ENCODE results near the gene VTCN1.

Gene VTCN1

DNA sequence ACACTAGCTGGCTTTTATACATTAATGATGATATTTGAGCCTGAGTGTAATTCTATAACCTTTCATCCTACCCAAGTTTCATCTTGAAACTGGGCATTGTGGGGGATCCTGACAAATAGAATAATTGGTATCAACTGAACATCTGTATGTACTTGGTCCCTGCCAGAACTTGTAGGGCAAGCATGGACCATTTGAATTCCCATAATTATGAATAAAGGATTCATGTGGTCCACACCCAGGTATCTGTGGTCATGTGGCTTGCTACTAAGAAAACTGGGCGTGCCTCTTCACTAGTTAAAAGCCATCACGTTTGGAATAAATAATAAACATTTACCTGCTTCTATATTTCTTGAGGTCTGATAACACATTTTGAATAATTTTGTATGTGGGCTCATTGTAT is 20.6 kb upstream of the VTCN1 start:
- Mint-ChIP-seq H3K27me3 (no peaks in the 10 kb centered on the region), H3K4me3 (no peak overlapping the region), H3K9me3 (no peaks in the 10 kb centered on the region), H3K27ac (no peak overlapping the region), H3K4me1 (ENCODE audit: low read depth) (peaks cover 6% of the 10 kb centered on the region), H3K36me3 (ENCODE audit: low read depth) (no peaks in the 10 kb centered on the region)
- intact Hi-C loops (cut with micrococcal nuclease), result no loop called here

DNA sequence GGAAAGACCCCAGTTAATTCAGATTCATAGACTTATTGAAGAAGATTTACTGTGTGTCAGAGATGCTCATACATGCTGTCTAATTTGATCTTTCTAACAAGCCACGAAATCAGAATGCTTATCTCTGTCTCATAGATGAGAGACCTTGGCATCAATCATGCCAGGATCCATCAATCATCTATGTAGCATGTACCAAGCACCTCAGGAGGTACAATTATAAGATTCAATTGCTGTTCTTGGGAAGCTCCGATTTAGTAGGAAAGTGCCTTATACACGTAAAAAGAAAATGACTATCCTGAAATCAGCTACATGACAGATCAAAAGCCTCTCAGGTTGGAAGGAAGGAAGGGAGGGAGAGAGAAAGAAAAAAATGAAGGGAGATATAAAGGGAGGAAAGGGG is 18.5 kb upstream of the VTCN1 start:
- Mint-ChIP-seq H3K9me3 (no peaks in the 10 kb centered on the region), H3K27me3 (no peaks in the 10 kb centered on the region), H3K36me3 (ENCODE audit: low read depth) (no peaks in the 10 kb centered on the region), H3K27ac (no peak overlapping the region), H3K4me1 (ENCODE audit: low read depth) (peaks cover 6% of the 10 kb centered on the region), H3K4me3 (no peak overlapping the region)
- intact Hi-C loops (cut with micrococcal nuclease), result no loop called here

DNA sequence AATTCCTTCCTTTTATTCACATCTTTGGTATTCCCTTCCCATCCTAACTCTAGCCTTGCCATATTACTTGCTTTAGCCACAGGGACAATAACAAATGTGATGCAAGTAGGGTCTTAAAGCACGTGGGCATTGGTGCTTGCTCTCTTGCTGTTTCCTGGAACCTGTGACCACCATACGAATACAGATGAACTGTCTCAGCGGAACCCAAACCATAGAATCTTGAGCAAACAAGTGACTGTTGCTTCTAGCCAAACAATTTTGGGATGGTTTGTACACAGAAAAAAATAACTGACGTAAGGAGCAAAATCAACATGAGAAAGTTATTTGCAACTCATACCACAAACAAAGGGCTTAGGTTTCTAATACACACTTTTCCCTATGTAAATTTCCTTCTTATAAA is 15.2 kb upstream of the VTCN1 start:
- H3K9me3 Mint-ChIP-seq, result no peaks in the 10 kb centered on the region
- no peak overlapping the region for H3K4me3 Mint-ChIP-seq
- H3K4me1 Mint-ChIP-seq (ENCODE audit: low read depth), result no peaks in the 10 kb centered on the region
- no peaks in the 10 kb centered on the region for H3K27me3 Mint-ChIP-seq
- intact Hi-C loops (cut with micrococcal nuclease), result no loop called here
- H3K27ac Mint-ChIP-seq, result no peak overlapping the region
- H3K36me3 Mint-ChIP-seq (ENCODE audit: low read depth), result no peaks in the 10 kb centered on the region

DNA sequence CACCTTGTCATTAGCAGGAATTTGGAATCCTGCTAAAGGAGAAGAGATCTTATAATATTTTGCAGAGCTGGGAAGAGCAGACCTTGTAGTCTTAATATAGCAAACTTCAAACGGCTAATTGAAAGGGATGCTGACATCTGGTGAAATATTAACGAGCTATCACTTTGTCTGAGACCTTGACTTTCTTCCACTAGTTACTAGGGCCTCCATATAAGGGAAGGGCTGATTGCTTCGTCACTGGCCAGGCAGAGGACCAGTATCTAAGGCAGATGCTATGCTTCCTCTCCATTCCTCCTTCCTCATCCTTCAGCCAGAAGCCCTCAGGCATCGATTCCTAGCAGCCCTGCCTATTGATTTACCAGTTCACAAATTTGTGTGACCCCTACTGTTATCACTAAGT is 6.0 kb upstream of the VTCN1 start:
- intact Hi-C loops (cut with micrococcal nuclease), result no loop called here
- Mint-ChIP-seq H3K4me3 (no peak overlapping the region), H3K9me3 (peaks cover 27% of the 10 kb centered on the region), H3K36me3 (ENCODE audit: low read depth) (no peaks in the 10 kb centered on the region), H3K27ac (no peak overlapping the region), H3K4me1 (ENCODE audit: low read depth) (no peaks in the 10 kb centered on the region), H3K27me3 (peaks cover 1% of the 10 kb centered on the region)

DNA sequence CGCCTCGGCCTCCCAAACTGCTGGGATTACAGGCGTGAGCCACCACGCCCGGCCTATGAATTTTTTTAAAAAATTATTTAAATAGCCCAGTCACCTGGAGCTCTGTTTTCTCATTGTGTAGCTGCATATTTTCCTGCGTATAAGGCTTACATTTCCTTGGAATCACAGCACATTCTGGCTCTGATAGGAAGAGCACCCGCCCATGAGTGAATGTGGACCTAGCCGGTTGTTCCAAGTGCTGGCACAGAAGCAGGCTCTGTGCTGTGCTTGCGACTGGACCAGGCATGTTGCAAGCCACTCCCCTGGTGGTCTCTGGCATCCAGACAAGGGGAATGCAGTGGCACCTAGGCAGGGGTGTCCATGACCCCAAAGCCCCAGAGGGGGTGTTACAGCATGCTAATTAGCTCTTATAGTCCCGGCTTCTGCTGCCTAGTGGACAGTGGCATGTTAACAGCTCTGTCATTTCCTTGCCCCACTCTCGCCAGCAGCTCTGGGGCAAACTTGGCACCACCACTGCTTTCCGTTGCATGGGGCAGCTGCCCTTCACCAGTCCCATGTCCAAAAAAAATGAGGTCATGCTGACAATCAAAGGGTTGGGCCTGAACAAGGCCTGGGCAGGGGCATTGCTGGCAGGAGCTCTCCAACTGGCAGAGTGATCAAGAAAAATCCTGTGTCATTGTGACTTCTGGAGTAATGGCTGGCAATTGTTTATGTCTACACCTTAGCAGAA is 5.2 kb upstream of the VTCN1 start:
- Mint-ChIP-seq H3K4me1 (ENCODE audit: low read depth) (no peaks in the 10 kb centered on the region), H3K27ac (no peak overlapping the region), H3K9me3 (peaks cover 27% of the 10 kb centered on the region), H3K4me3 (no peak overlapping the region), H3K27me3 (peaks cover 1% of the 10 kb centered on the region), H3K36me3 (ENCODE audit: low read depth) (no peaks in the 10 kb centered on the region)
- intact Hi-C loops (cut with micrococcal nuclease), result no loop called here

DNA sequence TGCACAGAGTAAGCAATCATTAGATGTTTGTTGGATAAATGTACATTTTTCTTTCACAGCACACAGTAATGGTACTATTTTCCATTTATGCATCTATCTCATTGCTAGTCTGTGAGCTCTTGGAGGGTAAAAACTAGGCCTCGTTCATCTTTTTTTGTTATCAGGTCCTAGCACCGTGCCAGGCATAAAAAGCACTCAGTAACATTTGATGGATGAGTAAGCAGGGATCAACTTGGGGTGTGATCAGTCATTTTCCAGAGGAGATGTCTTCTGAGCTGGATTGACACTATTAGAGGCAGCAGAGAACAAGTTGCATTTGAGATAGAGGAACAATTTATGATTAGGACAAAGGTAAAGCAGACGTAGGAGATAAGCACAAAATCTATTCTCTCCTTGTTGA is 4.3 kb upstream of the VTCN1 start:
- Mint-ChIP-seq H3K4me1 (ENCODE audit: low read depth) (no peaks in the 10 kb centered on the region), H3K36me3 (ENCODE audit: low read depth) (no peaks in the 10 kb centered on the region), H3K4me3 (no peak overlapping the region), H3K27ac (no peak overlapping the region), H3K9me3 (peaks cover 27% of the 10 kb centered on the region), H3K27me3 (peaks cover 1% of the 10 kb centered on the region)
- intact Hi-C loops (cut with micrococcal nuclease), result no loop called here

DNA sequence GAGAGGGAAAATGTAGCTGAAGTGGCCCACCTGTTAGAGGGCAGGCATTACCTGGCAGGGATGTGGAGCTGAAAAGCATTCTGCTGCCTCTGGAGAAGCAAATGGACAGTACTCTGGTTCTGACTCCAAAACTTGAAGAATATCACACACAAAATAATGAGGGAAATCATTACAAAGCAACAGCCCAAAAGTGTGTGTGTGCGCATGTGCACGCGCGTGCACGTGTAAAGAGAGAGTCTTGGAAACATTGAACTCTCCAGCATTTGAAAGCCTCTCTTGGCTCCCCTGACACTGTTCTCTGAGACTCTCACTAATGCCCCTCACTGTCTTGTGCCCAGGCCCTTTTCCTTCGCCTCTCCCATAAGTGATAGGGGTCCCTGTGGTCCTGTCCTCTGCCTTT is 2.3 kb upstream of the VTCN1 start:
- Mint-ChIP-seq H3K36me3 (ENCODE audit: low read depth) (no peaks in the 10 kb centered on the region), H3K4me1 (ENCODE audit: low read depth) (no peaks in the 10 kb centered on the region), H3K27me3 (peaks cover 1% of the 10 kb centered on the region), H3K9me3 (peaks cover 16% of the 10 kb centered on the region), H3K4me3 (no peak overlapping the region), H3K27ac (no peak overlapping the region)
- intact Hi-C loops (cut with micrococcal nuclease), result no loop called here

DNA sequence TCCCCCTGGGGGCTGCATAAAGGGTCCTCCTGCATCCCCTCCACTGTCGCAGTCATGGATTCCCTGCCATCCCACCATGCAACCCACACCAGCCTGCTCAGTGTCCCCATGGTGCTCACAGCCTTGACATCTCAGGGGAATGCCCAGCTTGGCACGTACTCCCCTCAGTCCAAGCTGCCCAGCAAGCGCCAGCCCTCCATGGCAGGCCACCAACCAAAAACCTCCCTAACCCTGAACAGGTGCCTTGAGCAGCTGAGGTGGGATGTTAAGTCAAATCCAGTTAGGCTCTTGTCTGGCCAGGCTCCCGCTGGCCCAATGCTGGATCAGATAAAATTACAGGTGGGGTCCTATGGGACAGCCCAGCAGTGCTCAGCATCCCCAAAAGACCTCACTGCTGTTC is 341 bp downstream of the VTCN1 start:
- Mint-ChIP-seq H3K36me3 (ENCODE audit: low read depth) (no peaks in the 10 kb centered on the region), H3K27me3 (peaks cover 1% of the 10 kb centered on the region), H3K27ac (no peak overlapping the region), H3K4me1 (ENCODE audit: low read depth) (no peaks in the 10 kb centered on the region), H3K4me3 (no peak overlapping the region), H3K9me3 (no peaks in the 10 kb centered on the region)
- intact Hi-C loops (cut with micrococcal nuclease), result no loop called here

DNA sequence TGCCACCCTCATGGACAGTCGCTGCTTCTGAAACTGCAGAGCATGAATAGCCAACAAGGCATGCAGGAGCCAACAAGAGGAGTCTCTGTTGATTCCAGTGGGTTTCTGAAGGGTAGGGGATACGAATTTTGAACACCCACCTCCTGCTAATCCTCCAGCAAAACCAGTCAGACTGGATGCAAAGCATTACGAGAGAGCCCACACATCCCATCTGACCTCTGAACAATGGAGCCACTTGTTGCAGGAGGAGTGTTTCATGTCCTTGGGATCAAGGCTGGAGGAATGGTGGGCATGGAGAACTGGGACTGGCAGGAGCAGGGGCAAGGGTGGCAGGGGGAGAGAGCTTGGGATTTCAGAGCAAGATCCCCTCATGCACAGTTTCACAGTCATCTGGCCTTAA is 1.6 kb downstream of the VTCN1 start:
- Mint-ChIP-seq H3K27me3 (peaks cover 1% of the 10 kb centered on the region), H3K4me3 (no peak overlapping the region), H3K36me3 (ENCODE audit: low read depth) (no peaks in the 10 kb centered on the region), H3K4me1 (ENCODE audit: low read depth) (no peaks in the 10 kb centered on the region), H3K27ac (no peak overlapping the region), H3K9me3 (no peaks in the 10 kb centered on the region)
- intact Hi-C loops (cut with micrococcal nuclease), result no loop called here

DNA sequence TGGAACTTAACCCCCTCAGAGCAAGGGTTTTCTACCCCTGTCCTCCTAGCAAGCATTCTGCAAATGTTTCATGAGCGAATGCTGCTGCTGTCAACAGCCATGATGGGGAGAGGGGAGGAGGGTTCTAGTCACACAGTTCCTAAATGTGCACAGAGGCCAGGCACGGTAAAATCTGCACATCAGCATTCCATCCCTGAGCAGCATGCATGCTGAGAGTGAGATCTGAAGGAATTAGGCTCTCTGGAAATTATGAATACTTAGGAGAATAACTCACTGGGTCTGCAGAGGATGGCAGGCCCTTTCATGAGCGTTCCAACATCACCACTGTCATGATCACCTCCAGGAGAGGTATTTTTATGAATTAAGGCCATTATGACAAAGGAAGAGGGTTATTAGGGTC is 2.1 kb downstream of the VTCN1 start:
- Mint-ChIP-seq H3K4me1 (ENCODE audit: low read depth) (no peaks in the 10 kb centered on the region), H3K4me3 (no peak overlapping the region), H3K27ac (no peak overlapping the region), H3K36me3 (ENCODE audit: low read depth) (no peaks in the 10 kb centered on the region), H3K9me3 (no peaks in the 10 kb centered on the region), H3K27me3 (peaks cover 1% of the 10 kb centered on the region)
- intact Hi-C loops (cut with micrococcal nuclease), result no loop called here

DNA sequence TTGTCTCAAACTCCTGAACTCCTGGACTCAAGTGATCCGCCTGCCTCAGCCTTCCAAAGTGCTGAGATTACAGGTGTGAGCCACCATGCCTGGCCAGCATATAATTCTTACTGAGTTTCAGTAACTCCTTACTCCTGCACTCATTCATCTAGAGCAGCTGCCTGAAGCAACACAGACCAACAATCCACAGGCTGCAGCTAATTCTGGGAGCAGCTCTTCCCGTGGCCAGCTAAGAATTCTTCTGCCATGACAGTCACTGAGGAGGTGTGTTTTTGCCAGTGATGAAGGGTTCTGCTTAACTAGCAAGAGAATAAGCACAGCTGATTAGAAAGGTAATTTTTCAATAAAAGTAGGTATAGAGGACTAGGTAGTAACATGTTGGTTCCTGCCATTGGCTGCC is 5.4 kb downstream of the VTCN1 start:
- Mint-ChIP-seq H3K4me1 (ENCODE audit: low read depth) (no peaks in the 10 kb centered on the region), H3K9me3 (no peaks in the 10 kb centered on the region), H3K4me3 (no peak overlapping the region), H3K27me3 (no peaks in the 10 kb centered on the region), H3K27ac (no peak overlapping the region), H3K36me3 (ENCODE audit: low read depth) (no peaks in the 10 kb centered on the region)
- intact Hi-C loops (cut with micrococcal nuclease), result no loop called here

DNA sequence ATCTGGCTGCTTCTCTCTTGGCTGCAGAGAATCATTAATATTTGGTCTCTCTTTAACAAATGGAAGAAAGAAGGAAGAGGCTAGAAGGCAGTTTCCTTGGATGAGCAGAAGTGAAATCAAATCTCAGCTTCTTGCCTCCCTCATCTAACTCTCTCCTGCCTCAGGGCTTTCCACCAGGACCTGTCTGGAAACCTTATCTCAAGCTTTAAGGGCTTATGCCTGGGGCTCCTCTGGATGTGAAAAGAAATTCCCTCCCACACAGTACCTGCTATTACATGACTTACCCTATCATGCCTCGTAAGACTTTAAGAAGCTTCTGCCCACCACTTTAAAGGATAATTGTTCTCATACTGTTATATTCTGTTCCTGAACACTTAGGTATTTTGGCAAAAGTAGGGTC is 8.9 kb downstream of the VTCN1 start:
- H3K4me1 Mint-ChIP-seq (ENCODE audit: low read depth), result no peaks in the 10 kb centered on the region
- intact Hi-C loops (cut with micrococcal nuclease), result no loop called here
- no peak overlapping the region for H3K27ac Mint-ChIP-seq
- H3K9me3 Mint-ChIP-seq, result no peaks in the 10 kb centered on the region
- peaks cover 1% of the 10 kb centered on the region for H3K27me3 Mint-ChIP-seq
- no peak overlapping the region for H3K4me3 Mint-ChIP-seq
- H3K36me3 Mint-ChIP-seq (ENCODE audit: low read depth), result no peaks in the 10 kb centered on the region

DNA sequence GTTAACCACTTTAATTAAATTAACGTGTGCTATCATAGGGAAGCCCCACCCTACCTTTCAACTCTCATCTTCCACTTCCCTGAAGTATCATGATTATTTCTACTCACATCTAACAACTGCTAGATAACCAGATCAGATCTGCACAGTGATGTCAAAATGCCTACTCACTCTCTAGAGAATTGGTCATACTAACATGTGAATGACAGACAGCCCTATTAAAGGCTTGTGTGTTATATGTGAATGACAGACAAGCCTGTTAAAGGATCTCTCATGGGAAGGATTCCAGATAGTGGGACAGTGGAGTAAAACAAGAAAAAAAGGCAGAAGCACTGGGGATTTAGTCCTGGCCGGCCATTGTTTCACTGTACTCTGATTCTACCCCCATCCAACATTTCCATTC is 12.6 kb downstream of the VTCN1 start:
- H3K27ac Mint-ChIP-seq, result no peak overlapping the region
- no peak overlapping the region for H3K4me3 Mint-ChIP-seq
- H3K4me1 Mint-ChIP-seq (ENCODE audit: low read depth), result no peaks in the 10 kb centered on the region
- intact Hi-C loops (cut with micrococcal nuclease), result no loop called here
- peaks cover 1% of the 10 kb centered on the region for H3K27me3 Mint-ChIP-seq
- no peaks in the 10 kb centered on the region for H3K36me3 Mint-ChIP-seq (ENCODE audit: low read depth)
- no peaks in the 10 kb centered on the region for H3K9me3 Mint-ChIP-seq

DNA sequence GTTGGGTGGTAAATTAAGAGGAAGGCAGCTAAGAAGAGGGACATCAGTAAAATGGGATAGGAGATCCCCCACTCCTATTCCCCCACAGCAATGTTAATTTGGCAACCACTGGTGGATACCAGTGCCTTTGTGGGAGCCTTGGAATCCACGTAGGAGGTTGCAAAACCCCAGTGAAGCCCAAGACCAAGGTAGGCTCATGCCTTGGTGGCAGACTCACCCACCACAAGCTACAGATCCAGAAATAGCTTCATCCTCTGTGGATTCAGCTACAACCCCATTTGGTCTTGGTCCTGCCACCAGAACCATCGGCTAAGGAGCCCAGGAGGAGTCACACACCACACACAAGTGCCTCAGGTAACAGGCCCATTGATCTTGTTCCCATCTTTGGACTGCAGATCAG is 21.0 kb downstream of the VTCN1 start:
- Mint-ChIP-seq H3K4me3 (no peak overlapping the region), H3K36me3 (ENCODE audit: low read depth) (no peaks in the 10 kb centered on the region), H3K27me3 (peaks cover 2% of the 10 kb centered on the region), H3K4me1 (ENCODE audit: low read depth) (no peaks in the 10 kb centered on the region), H3K9me3 (no peaks in the 10 kb centered on the region), H3K27ac (no peak overlapping the region)
- intact Hi-C loops (cut with micrococcal nuclease), result no loop called here

DNA sequence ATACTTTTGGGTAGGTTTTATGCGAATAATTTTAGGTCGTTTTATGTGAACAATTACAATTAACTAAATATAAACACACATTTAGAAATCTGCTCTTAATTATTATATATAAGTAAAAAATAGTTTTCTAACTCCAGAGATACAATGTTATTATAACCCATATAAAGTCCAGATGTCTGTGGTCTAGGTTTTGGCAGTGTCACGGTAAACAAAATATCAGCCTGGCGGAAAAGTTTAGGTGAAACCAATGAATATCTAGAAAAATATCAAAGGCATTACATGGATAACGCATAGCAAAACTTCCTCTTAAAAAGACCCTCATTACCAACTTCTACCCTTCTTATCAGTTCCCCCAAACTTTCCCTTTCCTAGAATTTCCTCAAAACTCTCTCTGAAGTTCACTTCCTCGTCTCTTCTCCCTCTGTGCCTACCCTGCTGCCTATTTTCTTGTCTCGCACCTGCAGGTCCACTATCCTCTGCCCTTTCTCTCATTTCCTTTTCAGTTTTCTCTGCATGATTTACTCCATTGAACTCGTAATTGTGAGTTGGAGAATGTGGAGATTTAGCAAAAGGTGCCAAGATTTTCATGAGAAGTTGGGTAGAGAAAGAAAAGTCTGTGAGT is 21.8 kb downstream of the VTCN1 start:
- Mint-ChIP-seq H3K36me3 (ENCODE audit: low read depth) (no peaks in the 10 kb centered on the region), H3K4me3 (no peak overlapping the region), H3K27me3 (peaks cover 2% of the 10 kb centered on the region), H3K4me1 (ENCODE audit: low read depth) (no peaks in the 10 kb centered on the region), H3K27ac (no peak overlapping the region), H3K9me3 (no peaks in the 10 kb centered on the region)
- intact Hi-C loops (cut with micrococcal nuclease), result no loop called here

All from dendritic cell treated with granulocyte-macrophage colony-stimulating factor and Interleukin-4, amounts not matched to agents 40 ng/mL and 50 ng/mL, for 4 days (primary cell).